GM06990 (cell line): ENCODE results near the gene SLC35A4.
A peak's percentile ranks its signal among the peaks of the same experiment; 100 is the strongest.

ENCODE experiments used
- DNase-seq: peaks from one replicate; pipeline ENCODE4 v3.0.0-alpha.2; 2011; ENCODE audit not compliant: insufficient read length; ENCODE audit errors: extremely low read depth
- H3K27me3 ChIP-seq: replicated peaks from 2 replicates; pipeline ENCODE4 v1.6.0; 2011; ENCODE audit warnings: low read length; ENCODE audit not compliant: control insufficient read depth, insufficient read depth
- H3K36me3 ChIP-seq: 2 replicates; pipeline ENCODE4 v1.5.1; 2011; ENCODE audit warnings: low read length; ENCODE audit not compliant: control insufficient read depth, insufficient read depth
- H3K4me3 ChIP-seq: replicated peaks from 2 replicates; pipeline ENCODE4 v1.5.1; 2011; ENCODE audit warnings: low read depth, mild to moderate bottlenecking, control low read depth, low read length
- CTCF ChIP-seq: IDR thresholded peaks from 2 replicates; pipeline ENCODE4 v1.5.1; 2011; ENCODE audit warnings: low read length, control low read depth, mild to moderate bottlenecking, inconsistent platforms; ENCODE audit not compliant: insufficient read depth, poor library complexity, severe bottlenecking

The SLC35A4 gene

DNA sequence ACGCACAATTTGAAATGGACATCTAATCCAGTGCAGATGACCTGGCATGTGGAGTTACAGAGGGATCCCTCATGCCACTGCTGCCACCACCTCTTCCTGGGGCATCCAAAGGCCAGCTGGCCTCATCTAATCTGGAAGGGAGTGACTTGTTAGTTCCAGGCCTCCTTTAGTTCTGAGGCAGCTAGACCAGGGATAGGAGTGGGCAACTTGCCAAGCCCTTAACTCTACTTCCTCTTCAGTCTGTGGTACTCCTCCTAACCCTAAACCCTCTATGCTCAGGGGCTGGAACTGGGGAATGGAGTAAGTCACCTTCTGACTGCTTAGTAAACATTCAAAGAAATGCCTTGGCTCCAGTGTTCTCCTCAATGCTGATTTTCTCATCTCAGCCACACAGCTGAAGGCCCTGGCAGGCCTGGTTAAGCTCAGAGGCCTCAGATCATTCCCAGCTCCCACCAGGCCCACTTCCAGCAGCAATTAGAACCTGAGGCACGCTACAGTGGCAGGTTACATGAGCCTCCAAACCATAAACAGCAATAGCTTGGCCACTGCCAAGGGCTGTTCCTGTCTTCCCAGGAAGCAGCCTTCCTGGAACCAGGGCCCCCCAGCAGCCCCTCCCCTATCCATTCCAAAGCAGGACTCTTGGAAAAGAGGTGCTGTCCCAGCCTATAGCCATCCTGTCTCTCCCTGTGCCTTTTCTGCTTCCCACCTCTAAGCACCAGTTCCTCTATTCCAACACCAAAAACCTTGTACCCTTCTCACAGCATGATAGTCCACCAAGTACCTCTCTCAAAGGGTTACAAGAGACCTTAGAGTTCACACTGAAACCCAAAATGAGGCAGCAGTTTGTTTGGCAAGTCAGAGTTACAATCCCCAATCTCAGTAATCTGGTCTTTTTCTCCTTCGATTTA, 15.1 kb upstream of the SLC35A4 start:
- no peak for TF ChIP-seq CTCF
- DNase-seq = no peak
- peaks cover 26% of the 10 kb centered on the region for H3K36me3 ChIP-seq

DNA sequence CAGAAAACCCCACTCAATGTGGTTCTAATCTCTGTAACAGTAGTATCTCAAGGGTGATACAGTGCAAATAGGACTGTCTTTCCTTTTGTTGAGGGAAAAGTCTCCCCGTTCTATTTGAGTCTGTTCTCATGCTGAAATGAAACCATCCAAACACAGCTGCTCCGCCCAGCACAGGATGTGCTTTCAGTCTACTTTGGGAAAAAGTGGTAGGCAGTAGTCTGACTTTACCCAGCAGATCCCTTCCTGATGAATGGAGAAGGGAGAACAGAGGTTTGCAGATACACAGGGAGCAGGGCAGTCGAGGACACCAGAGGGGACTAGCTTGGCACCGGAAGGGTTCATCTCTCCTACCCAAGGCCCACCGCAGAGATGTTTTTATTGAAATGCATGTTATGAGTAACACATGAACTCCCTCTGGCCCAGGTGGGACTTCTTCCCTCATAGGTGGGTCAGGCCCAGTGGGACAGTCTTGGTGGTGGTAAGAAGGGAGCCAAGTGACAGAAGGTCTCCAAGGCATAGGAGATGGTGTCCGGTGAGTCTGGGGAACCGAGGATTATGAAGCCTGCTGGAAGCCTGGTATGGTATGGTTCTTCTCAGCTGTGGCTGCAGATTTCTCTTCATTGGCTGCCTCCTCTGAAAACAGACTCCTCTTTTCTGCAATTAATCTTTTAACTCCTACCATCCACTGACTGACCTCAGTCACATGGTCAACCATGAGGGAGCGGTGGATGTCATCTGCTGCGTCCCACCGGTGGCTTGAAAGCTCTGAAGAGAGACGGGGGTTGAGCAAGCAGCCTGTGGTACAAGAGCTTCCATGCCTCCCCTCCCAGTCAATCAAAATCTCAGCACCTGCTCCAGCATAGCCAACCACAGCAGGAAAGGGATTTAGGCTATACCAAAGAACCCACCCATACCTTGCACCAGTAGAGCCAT, 14.2 kb upstream of the SLC35A4 start:
- Histone ChIP-seq H3K36me3 (peaks cover 26% of the 10 kb centered on the region), H3K4me3 (no peak overlapping the region), H3K27me3 (no peaks in the 10 kb centered on the region)
- DNase-seq = no peak
- no peak for TF ChIP-seq CTCF

More for the DNA sequence above, 15.1 kb upstream of the SLC35A4 start:
- H3K27me3 ChIP-seq = no peaks in the 10 kb centered on the region
- no peak overlapping the region for H3K4me3 ChIP-seq

GRCh38 chr5:140551872-140552271, 12.8 kb upstream of the SLC35A4 start:
- no peak for DNase-seq
- TF ChIP-seq CTCF = no peak
- H3K36me3 ChIP-seq = peaks cover 26% of the 10 kb centered on the region

GRCh38 chr5:140553657-140554056, 11.0 kb upstream of the SLC35A4 start:
- no peak for DNase-seq
- Histone ChIP-seq H3K36me3 (peaks cover 22% of the 10 kb centered on the region), H3K27me3 (no peaks in the 10 kb centered on the region), H3K4me3 (0 out of 2 replicates have a peak overlapping the region, but pooled peaks have one; percentile 15)
- TF ChIP-seq CTCF = no peak

More at GRCh38 chr5:140551872-140552271, 12.8 kb upstream of the SLC35A4 start:
- no peak overlapping the region for H3K4me3 ChIP-seq
- H3K27me3 ChIP-seq = no peaks in the 10 kb centered on the region

- H3K36me3 ChIP-seq = peaks cover 18% of the 10 kb centered on the region
- H3K27me3 ChIP-seq = no peaks in the 10 kb centered on the region
- DNase-seq = no peak
- peak overlapping the region; percentile 8 for H3K4me3 ChIP-seq
- no peak for TF ChIP-seq CTCF
Measured at GRCh38 chr5:140554454-140554853, 10.2 kb upstream of the SLC35A4 start.
